NCI-H1092 (cell line): ENCODE results near the gene SMARCD3.

Experiments used
- DNase-seq: peaks from one replicate; lab custom pipeline; 2025; lab: John Stamatoyannopoulos, UW

The SMARCD3 gene

GRCh38 chr7:151210087-151210854 lies 38.2 kb downstream of the SMARCD3 start, which contains the start of gene H2BK1:
Gene H2BK1, minus strand, starts transcription at chr7:151210488. Its CDS starts 170 bp downstream, at chr7:151210318.
- no peak for DNase-seq

- no peak for DNase-seq
Measured at GRCh38 chr7:151209588-151209987, 38.9 kb downstream of the SMARCD3 start.

- DNase-seq: no peak
Measured at GRCh38 chr7:151208253-151208862, 40.1 kb downstream of the SMARCD3 start.

DNA sequence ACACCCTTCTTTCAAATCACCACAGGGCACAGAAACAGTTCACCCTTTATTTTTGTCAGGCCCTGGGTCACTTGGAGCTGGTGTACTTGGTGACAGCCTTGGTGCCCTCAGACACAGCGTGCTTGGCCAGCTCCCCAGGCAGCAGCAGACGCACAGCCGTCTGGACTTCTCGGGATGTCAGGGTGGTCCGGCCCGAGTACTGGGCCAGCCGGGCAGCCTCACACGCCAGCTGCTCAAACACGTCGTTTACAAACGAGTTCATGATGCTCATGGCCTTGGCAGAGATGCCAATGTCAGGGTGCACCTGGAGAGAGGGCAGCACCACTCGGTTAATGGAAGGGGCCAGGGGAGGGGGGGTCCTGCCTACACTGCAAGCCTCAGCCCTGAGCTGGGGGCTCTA lies 40.7 kb downstream of the SMARCD3 start:
- DNase-seq: peak; percentile 12

GRCh38 chr7:151207315-151207714 lies 41.2 kb downstream of the SMARCD3 start:
- no peak for DNase-seq

DNA sequence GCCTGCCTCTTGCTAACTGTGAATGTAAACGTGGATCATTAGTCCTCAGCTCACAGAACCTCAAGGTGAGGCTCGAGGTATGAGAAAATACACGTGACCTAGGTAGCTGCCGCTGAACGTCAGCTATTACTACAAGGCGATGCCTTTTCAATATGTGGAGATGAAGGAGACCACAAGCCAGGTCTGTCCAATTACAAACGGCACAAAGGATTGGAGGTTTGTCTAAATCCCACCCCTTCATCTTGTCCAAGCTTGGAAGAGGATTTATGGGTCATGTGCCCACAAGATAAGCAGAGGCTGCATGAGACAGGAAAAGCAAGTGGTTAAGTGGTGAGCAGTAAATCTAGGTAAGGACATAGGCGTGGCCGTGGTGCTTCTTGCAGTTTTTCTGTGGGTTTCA lies 41.6 kb downstream of the SMARCD3 start:
- DNase-seq: no peak

DNA sequence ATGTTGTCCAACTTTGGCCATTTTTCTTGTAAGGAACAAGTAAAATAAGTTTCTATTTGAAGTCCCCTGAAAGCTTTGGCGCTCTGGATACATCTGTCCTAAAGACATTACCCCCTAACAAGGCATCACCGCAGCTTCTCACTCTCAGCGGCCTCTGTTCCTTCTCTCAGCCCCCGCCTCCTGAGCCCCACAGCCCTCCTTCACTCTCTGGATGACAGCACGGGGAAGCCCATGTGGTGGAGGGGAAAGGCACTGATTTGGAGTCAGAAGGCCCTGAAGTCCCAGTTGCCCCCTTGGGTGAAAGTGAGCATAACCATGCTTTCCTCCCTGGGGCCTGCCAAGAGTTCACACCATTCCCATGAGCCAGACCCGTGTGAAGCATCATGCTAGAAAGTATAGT lies 42.8 kb downstream of the SMARCD3 start:
- no peak for DNase-seq

- DNase-seq: no peak
Measured at GRCh38 chr7:151204383-151205032, 44.0 kb downstream of the SMARCD3 start.

DNA sequence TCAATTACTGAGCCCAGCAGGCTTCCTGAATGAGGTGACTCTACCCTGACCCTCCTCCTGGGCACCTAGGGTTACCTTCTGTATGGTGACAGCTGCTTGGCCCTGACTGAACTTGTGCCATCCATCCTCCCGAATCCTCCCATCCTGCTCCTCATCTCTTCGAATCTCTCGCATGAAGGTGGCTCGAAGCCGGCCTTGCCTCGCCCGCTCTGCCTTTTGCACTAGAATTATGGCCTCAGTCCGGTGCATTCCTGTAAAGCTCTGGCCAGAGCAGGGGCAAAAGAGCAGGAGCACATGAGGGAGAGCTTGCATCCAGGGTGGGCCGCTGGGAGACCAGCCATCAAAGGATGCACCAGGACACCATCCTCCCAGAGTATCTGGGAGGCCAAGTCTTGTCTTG lies 45.7 kb downstream of the SMARCD3 start:
- DNase-seq: no peak

DNA sequence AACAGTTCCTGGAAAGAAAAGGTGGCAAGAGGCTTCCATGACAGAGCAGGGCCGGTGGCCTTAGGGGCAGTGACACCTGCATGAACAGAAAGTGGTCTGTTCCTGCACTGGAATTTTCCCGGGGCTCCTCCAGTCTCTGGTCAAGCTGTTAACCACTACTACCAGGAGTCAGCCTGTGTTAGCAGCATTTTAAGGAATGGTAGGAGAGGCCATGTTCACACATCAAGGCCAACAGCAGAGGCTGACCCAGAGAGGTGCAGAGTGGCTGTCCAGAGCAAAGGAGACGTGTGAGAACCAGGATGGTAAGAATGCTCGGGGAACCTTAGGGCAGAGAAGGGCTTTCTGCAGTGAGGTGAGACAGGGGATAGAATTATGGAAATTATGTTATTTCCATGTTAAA lies 46.7 kb downstream of the SMARCD3 start:
- DNase-seq: no peak

DNA sequence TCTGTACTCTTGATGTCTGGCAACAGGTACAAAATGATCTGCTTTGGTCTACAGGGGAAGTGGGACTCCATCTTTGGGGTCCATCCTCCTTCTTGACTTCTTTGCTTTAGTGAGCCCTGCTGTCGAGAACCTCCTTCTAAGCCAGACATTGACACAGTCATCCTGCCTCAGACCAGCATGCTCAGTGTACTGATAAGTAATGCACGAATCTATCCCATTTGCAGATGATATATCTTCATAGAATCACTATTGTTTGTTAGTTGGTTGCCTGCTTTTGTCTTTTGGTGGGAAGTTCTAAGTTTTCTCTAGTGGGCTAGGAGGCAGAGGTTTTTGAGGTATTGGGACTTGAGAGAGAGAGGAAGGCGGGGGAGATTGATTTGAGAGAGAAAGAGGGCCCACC lies 47.1 kb downstream of the SMARCD3 start:
- DNase-seq: no peak

DNA sequence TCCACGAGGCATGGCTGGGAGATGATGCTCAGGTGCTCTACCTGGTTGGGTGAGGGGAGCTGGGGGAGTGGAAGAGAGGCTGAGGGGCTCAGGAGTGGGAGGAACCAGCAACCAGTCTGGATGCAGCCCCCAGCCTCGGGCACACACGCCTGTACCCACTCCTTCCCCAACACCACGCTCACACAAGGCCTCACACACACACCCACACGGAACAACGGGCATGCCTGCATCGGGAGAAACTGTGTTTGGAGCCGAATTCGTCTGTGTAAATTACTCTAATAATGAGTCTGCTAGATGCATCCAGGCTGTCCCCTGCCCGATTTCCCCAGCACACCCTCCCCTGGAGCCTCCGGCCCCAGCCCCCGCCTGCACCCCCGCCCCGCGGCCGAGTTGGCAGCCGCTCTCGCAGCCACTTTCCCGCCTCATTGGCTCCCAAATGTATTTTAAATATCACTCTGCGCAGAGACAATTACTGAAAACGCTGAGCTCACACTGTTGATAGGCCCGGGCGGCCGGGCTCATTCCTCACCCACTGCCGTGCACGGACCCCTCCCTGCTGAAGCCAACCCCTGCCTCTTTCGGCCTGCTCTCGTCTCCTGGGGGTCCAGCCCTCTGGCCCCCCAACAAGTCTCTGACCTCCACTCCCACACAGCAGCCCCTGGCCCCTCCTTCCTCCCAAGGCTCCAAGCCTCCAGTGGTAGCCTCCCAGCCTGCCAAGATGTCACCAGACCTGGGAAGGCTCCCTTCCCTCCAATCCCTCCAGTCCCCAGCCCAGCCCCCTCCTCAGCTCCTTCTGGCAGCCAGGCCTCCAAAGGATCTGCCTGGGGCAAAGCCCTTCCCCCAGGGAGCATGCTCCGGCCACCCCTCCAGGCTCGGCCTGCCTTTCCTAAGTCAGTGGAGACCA lies 49.3 kb downstream of the SMARCD3 start:
- peak; percentile 48 for DNase-seq

DNA sequence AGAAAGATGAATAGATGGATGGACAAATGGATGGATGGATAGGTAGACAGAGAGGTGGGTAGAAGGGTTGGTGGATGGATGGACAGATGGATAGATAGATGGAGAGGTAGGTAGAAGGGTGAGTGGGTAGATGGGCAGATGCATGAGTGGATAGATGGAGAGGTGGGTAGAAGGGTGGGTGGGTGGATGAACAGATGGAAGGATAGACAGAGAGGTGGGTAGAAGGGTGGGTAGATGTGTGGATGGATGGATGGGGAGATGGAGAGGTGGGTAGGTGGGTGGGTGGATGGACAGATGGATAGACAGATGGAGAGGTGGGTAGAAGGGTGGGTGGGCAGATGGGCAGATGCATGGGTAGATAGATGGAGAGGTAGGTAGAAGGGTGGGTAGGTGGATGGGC lies 50.6 kb downstream of the SMARCD3 start:
- DNase-seq: no peak

GRCh38 chr7:151195616-151196450 lies 52.7 kb downstream of the SMARCD3 start:
- DNase-seq: no peak

DNA sequence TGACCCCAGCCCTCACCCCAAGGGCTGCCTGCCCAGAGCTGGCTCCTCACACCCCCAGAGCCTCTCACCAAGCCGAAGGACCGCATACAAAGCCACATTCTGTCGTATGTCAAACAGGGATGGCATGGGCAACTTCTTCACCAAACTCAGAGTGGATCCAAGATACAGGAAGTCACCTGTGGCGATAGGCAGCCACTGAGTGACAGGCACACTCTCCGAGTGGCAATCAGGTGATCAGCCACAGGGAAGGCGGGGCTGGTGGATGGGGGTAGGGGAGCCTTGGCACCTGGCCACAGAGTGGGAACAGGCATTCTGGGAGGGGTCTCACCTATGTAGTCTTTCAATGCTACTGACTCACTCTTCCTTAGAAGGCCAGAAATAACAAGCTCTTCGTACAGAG lies 54.3 kb downstream of the SMARCD3 start:
- DNase-seq: no peak

- DNase-seq: no peak
Measured at GRCh38 chr7:151193203-151193978, 55.1 kb downstream of the SMARCD3 start.

DNA sequence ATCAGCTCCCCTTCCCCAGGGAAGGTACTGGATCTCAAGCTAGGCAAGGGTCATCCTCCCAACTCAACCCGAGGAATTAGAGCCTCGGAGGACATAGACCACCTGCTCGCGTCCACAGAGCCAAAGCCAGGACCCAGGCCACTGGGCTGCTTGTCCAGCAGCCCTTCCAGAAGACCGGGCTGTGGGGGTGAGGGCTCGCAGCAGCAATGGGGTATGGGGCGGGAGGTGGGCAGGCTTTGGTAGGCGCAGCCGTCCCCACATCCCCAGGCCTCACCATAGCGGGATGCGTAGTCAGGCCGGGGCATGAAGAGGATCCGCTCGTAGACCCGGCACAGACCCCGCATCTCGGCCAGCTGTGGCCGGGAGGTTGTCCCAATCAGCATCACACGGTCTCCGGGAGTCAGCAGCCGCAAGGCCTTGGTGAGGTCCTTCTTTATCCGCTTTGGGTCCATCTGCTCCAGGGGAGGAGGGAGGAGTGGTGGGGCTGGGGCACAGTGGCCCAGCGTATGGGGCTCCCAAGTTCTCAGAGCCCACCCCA lies 56.4 kb downstream of the SMARCD3 start:
- no peak for DNase-seq

GRCh38 chr7:151191544-151191943 lies 57.0 kb downstream of the SMARCD3 start:
- DNase-seq: no peak

- DNase-seq: no peak
Measured at GRCh38 chr7:151189038-151189437, 59.5 kb downstream of the SMARCD3 start.
